HG02763 (cell line): ENCODE results near the gene RPN2.

Experiments
- ATAC-seq: cut with Tn5 transposase; IDR thresholded peaks from one replicate; pipeline ENCODE4 v1.9.1; 2021; ENCODE audit warnings: mild to moderate bottlenecking, moderate library complexity; ENCODE audit not compliant: unreplicated experiment

The RPN2 gene

GRCh38 chr20:37240337-37241067 is 61.4 kb downstream of the RPN2 start:
- no peak for ATAC-seq

- no peak for ATAC-seq
Measured at GRCh38 chr20:37242503-37242902, 63.4 kb downstream of the RPN2 start.

GRCh38 chr20:37243076-37243936 is 64.2 kb downstream of the RPN2 start:
- no peak for ATAC-seq

DNA sequence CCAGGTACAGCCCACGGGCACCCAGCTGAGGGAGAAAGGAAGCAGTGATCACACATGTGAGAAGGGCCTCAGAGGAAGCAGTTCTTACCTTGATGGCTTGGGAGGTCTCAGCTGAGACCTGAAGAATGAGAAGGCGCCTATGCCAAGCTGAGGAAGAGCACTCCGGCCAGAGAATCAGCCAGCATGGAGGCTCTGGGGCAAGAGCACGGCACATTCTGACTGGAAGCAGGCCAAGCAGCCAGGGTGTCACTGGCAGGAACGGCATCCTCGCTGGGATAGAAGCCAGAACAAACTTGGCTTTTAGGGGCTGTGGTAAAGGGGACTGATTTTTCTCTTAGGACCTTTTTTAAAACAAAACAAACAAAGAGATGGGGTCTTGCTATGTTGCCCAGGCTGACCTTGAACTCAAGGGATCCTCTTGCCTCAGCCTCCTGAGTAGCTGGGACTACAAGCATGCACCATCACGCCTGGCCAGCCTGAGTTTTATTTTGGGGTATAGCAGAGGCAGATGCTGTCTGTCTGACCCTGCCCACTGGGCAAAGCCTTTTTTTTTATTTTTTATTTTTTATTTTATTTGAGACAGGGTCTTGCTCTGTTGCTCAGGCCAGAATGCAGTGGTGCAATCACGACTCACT is 64.9 kb downstream of the RPN2 start:
- no peak for ATAC-seq

GRCh38 chr20:37244572-37244957 is 65.4 kb downstream of the RPN2 start:
- no peak for ATAC-seq

GRCh38 chr20:37245216-37246150 is 66.4 kb downstream of the RPN2 start:
- no peak for ATAC-seq

GRCh38 chr20:37246736-37247135 is 67.6 kb downstream of the RPN2 start:
- no peak for ATAC-seq

DNA sequence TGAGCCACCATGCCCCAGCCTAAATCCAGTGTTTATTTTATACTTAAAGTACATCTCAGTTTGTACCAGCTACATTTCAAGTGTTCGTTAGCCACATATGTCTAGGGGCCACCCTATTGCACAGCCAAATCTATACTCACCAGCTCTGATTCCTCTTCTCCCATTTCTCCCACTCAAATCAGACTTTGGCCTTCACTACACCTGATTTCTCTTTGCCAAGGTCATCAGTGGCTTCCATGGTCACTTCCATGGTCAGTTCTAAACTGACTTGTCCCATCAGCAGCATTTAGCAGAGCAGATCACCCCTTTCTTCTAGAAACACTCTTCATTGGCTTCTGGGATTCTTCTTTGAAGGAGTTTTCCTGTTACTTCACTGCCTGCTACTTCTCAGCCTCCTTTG is 68.4 kb downstream of the RPN2 start:
- ATAC-seq: no peak

GRCh38 chr20:37249304-37249703 is 70.2 kb downstream of the RPN2 start:
- ATAC-seq: no peak

DNA sequence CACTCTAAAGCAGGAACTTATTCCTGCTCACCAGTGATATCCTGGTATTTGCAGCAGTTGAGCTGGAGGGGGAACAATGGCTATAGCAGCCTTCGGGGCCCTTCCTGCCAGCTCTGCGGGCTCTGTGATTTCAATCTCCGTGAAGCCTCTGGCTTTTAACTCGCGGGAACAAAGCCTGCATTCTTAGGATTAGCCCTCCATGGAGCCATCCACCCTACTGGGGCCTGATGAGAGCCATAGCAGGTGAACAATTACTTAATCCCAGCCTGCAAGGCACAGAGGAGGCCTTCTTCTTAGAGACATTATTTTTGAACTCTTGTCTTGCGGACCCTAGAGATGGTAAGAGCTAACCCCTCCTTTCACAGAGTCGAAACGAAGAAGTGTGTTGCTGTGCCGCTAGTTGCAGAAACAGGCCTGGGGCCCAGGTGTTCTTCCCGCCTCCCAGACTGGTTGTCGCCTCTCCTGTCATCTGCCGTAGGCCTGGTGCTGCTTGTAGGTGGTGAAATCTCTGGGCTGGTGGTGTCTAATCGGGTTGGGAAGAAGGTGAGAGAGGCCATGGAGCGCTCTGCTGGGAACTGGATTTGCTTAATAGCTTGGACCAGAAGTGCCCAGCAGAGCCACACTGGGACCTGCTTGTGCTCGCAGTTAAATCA is 72.8 kb downstream of the RPN2 start:
- no peak for ATAC-seq

DNA sequence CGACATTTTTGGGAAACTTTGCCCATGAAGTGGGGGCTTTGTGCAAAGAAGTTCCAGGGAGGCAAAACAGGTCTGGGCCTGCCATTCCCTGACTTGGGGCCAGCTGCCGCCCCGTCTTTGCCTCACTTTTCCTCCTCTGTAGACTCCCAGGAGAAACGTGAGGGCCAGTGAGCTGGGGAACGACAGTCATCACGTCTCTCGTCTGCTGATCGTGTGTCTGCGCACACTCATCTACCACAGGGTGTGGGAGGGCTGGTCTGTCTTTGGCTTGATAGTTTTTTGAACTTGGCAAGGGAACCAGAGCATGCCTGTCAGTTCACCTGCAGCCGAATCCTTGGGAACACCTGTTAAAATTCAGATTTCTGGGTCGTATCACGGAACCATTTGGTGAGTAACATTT is 74.0 kb downstream of the RPN2 start:
- ATAC-seq: no peak

DNA sequence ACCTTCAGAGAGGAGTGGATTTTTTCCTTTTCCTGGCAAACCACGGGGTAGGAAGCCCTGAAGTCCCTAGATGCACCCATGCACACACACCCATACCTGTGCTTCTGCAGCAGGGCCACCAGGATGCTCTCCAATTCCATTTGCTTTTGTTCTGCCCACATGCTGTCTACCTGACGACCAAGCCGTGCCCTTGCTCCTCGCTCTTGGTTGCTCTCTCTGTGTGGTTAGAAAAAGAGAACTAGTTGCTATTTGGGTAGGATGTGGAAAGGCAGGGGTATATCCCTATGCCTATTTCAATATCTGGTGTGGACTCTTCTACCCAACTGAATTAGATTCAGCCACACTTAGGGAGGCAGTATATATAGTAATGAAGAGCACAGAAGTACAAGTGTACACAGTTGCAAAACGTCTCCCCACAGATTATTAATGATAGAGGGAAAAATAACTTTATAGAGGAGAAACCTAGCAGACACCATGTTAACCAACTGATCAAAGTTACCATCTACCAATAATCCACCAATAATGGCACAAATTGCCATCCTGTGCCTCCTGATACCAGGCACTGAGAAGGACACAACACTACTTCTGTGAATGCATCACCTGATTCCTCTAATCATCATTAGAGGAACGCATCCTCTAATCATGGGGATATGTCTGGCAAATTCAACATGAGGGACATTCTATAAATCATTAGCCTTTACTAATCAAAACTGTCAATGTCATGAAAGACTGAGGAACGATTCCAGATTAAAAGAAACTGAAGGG is 75.2 kb downstream of the RPN2 start:
- no peak for ATAC-seq

- ATAC-seq: no peak
Measured at GRCh38 chr20:37256286-37256685, 77.2 kb downstream of the RPN2 start.

DNA sequence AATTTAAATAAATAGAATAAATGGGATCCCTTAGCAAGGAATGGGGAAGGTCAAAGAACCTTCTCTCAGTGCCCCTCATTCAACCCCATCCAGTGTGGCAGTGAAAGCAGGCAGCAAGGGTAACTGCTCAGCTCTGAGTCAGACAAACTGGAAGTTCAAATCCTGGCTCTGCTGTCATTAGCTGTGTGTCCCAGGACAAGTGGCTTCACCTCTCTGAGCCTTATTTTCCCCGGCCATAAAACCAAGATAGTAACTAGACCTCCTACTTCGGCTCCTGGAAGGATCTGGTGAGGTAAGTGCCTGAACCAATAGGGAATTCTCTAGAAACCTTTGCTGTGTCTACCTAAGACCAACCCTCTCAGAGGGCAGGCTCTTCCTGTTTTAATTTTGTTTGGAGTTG is 78.4 kb downstream of the RPN2 start:
- ATAC-seq: no peak

- ATAC-seq: no peak
Measured at GRCh38 chr20:37257988-37258387, 78.9 kb downstream of the RPN2 start.

DNA sequence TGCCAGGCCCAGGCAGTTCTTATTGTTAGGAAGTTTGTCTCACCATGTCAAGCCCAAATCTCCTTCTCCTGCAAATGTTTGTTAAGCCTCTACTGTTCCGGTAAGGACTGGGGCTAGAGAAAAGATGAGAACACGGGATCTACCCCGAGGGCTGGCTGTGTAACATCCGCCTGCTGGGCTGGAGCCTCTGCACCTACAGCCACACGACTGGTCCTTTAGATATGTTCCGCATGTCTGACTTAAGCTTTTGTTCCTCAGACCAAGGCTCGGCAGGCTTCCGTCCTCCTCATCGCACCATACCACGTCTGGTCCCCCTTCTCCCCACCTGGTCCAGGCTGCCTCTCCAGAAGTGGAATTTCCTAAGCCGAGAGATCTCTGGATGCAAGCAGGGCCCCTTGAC is 79.9 kb downstream of the RPN2 start:
- ATAC-seq: no peak

DNA sequence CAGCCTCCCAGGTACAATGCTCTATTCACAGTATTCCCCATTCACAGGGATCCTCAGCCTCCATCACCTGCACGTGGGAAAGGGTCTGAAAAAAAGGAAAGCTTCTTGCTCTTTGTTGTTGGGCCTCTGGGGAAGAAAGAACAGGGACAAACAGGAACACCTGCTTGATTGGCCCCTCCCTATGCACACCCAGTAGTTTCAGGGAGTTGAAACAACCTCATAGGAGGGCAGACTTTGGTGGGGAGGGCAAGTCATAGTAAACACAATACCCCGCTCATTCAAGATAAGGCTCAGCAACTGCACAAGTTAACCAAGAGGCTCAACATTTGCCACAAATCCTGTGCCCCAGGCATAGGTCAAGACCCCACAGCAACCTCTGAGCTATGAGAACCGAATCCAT is 80.7 kb downstream of the RPN2 start:
- ATAC-seq: no peak

GRCh38 chr20:37260923-37261322 is 81.8 kb downstream of the RPN2 start:
- ATAC-seq: no peak

GRCh38 chr20:37261714-37262113 is 82.6 kb downstream of the RPN2 start, which contains the start of gene GHRH:
GHRH (minus strand) TSS chr20:37261814; CDS start chr20:37256889, 4,925 bp downstream.
- ATAC-seq: no peak
